H1 (cell line): ENCODE data around the gene RBBP9.

ENCODE experiments used
- CTCF ChIP-seq, 3 experiments: IDR thresholded peaks; 1 replicate in 2 of 3; 2 replicates in 1 of 3; pipeline versions ENCODE4 v1.5.1 to v1.6.1; 2011; ENCODE audit warnings: low read length in 3 of 3, mild to moderate bottlenecking in 3 of 3, inconsistent platforms in 2 of 3, low read depth in 1 of 3, moderate library complexity in 1 of 3; ENCODE audit not compliant: insufficient read depth in 1 of 3; ENCODE audit errors: control extremely low read depth in 1 of 3
- ZNF274 ChIP-seq: IDR thresholded peaks from 2 replicates; pipeline ENCODE4 v1.7.0; 2012; ENCODE audit warnings: low read length, borderline replicate concordance; ENCODE audit errors: extremely low read depth

- TF ChIP-seq ZNF274 (no peak), CTCF (IDR thresholded peaks at IDR 0.05; ENCODE audit: control extremely low read depth in 1 of 3, insufficient read depth in 1 of 3, low read depth in 1 of 3, low read length in 3 of 3) (no peak)
Measured at GRCh38 chr20:18477218-18477617, 19.8 kb downstream of the RBBP9 start.
